Neural crest cell (in vitro differentiated cells): ENCODE measurements around the gene DTHD1. TPM values are rescaled to one million over a fixed set of nuclear protein-coding genes. Genes with fewer than 3 reads are reported as not detected.

Experiments
- DNase-seq: peaks from one replicate; pipeline ENCODE4 v3.0.0; 2021; ENCODE audit warnings: low read depth, mixed read lengths, low spot score
- H3K27ac Mint-ChIP-seq: one replicate; pipeline ENCODE4 v1.8.0; 2021; ENCODE audit warnings: mild to moderate bottlenecking, mixed read lengths; ENCODE audit not compliant: unreplicated experiment
- H3K27me3 Mint-ChIP-seq: 2 replicates; pipeline ENCODE4 v1.8.0; 2021; ENCODE audit warnings: low read depth, mild to moderate bottlenecking, mixed read lengths
- H3K36me3 Mint-ChIP-seq: 2 replicates; pipeline ENCODE4 v1.8.0; 2021; ENCODE audit warnings: low read depth, mild to moderate bottlenecking, mixed read lengths
- H3K4me1 Mint-ChIP-seq: 2 replicates; pipeline ENCODE4 v1.8.0; 2021; ENCODE audit warnings: mixed read lengths
- H3K4me3 Mint-ChIP-seq: one replicate; pipeline ENCODE4 v1.8.0; 2021; ENCODE audit warnings: mild to moderate bottlenecking, mixed read lengths
- H3K9me3 Mint-ChIP-seq: 2 replicates; pipeline ENCODE4 v1.8.0; 2021; ENCODE audit warnings: mixed read lengths
- CTCF ChIP-seq: fragments of 200-600 bp; sonication (generic); conservative IDR thresholded peaks from 2 replicates; pipeline ENCODE4 v1.5.0; 2021; ENCODE audit warnings: antibody characterized with exemption, mild to moderate bottlenecking
- total RNA-seq: library from RNA; stranded (reverse); gene quantifications from 2 replicates; pipeline ENCODE4 v1.2.1, GENCODE V29; 2021

Gene DTHD1
- total RNA-seq, 1 donor from 2014 or later = not detected

- TF ChIP-seq CTCF = no peak
- Mint-ChIP-seq H3K36me3 (no peaks in the 10 kb centered on the region), H3K9me3 (no peaks in the 10 kb centered on the region), H3K4me1 (peaks cover 4% of the 10 kb centered on the region), H3K27ac (no peak overlapping the region), H3K4me3 (no peak overlapping the region), H3K27me3 (no peaks in the 10 kb centered on the region)
- no peak for DNase-seq
These were observed 11.3 kb downstream of the DTHD1 start for GRCh38 chr4:36292556-36293188.

GRCh38 chr4:36301127-36301526, 19.7 kb downstream of the DTHD1 start:
- TF ChIP-seq CTCF = no peak
- H3K4me3 Mint-ChIP-seq = no peak overlapping the region
- no peak for DNase-seq
- H3K9me3 Mint-ChIP-seq = no peaks in the 10 kb centered on the region
- no peaks in the 10 kb centered on the region for H3K4me1 Mint-ChIP-seq
- no peak overlapping the region for H3K27ac Mint-ChIP-seq
- H3K36me3 Mint-ChIP-seq = no peaks in the 10 kb centered on the region
- H3K27me3 Mint-ChIP-seq = no peaks in the 10 kb centered on the region

GRCh38 chr4:36303426-36304137, 22.2 kb downstream of the DTHD1 start:
- no peak for TF ChIP-seq CTCF
- no peaks in the 10 kb centered on the region for H3K4me1 Mint-ChIP-seq
- no peaks in the 10 kb centered on the region for H3K27me3 Mint-ChIP-seq
- DNase-seq = no peak
- H3K27ac Mint-ChIP-seq = no peak overlapping the region
- no peaks in the 10 kb centered on the region for H3K9me3 Mint-ChIP-seq
- H3K4me3 Mint-ChIP-seq = no peak overlapping the region
- H3K36me3 Mint-ChIP-seq = no peaks in the 10 kb centered on the region

GRCh38 chr4:36304138-36304681, 22.8 kb downstream of the DTHD1 start:
- no peak for DNase-seq
- TF ChIP-seq CTCF = no peak
- no peak overlapping the region for H3K27ac Mint-ChIP-seq
- no peaks in the 10 kb centered on the region for H3K36me3 Mint-ChIP-seq
- no peak overlapping the region for H3K4me3 Mint-ChIP-seq
- H3K9me3 Mint-ChIP-seq = no peaks in the 10 kb centered on the region
- H3K4me1 Mint-ChIP-seq = no peaks in the 10 kb centered on the region
- H3K27me3 Mint-ChIP-seq = no peaks in the 10 kb centered on the region

GRCh38 chr4:36308150-36308549, 26.7 kb downstream of the DTHD1 start:
- Mint-ChIP-seq H3K9me3 (no peaks in the 10 kb centered on the region), H3K27me3 (no peaks in the 10 kb centered on the region), H3K4me1 (no peaks in the 10 kb centered on the region), H3K4me3 (no peak overlapping the region), H3K36me3 (no peaks in the 10 kb centered on the region), H3K27ac (no peak overlapping the region)
- DNase-seq = no peak
- no peak for TF ChIP-seq CTCF
